Tibial artery (tissue), 4 donors: ENCODE measurements around the gene IKZF3.

Experiments
- DNase-seq, 2 donors: peaks; one replicate each; pipeline ENCODE4 v3.0.0-alpha.2; 2019
- H3K27ac ChIP-seq, 2 donors: fragments of 200-600 bp; sonication (generic) in 1 of 2; 1 replicate in 1 of 2; 2 replicates in 1 of 2; pipeline ENCODE4 v1.5.1; 2018 to 2019; ENCODE audit warnings: mild to moderate bottlenecking in 1 of 2
- H3K27me3 ChIP-seq, 2 donors: fragments of 200-600 bp; sonication (generic) in 1 of 2; one replicate each; pipeline versions ENCODE4 v1.5.1 to v1.6.0; 2016 to 2019
- H3K36me3 ChIP-seq, 3 donors: fragments of 200-600 bp; sonication (generic) in 2 of 3; one replicate each; pipeline ENCODE4 v1.5.1; 2016 to 2019; ENCODE audit warnings: mild to moderate bottlenecking in 2 of 3
- H3K4me1 ChIP-seq, 4 donors: fragments of 200-600 bp; sonication (generic) in 2 of 4; 1 replicate in 3 of 4; 2 replicates in 1 of 4; pipeline ENCODE4 v1.5.1; 2016 to 2019
- H3K4me3 ChIP-seq, 2 donors: fragments of 200-600 bp; sonication (generic) in 1 of 2; 1 replicate in 1 of 2; 2 replicates in 1 of 2; pipeline ENCODE4 v1.5.1; 2018 to 2019; ENCODE audit warnings: mild to moderate bottlenecking in 2 of 2
- H3K9me3 ChIP-seq, 3 donors: fragments of 200-600 bp; sonication (generic) in 1 of 3; one replicate each; pipeline ENCODE4 v1.5.1; 2016 to 2019
- intact Hi-C: fragments of 100-400 bp; cut with DNase I; formaldehyde crosslinking; loops from one replicate; pipeline ENCODE4 v1.15.0; 2023; ENCODE audit warnings: low total_unique reads
- TF ChIP-seq, protein P1 (sequence below), 2 experiments: fragments of 200-600 bp in 1 of 2; fragments of 450-650 bp in 1 of 2; IDR thresholded peaks; one replicate each; pipeline ENCODE4 v1.5.1; 2017 to 2019; ENCODE audit warnings: antibody characterized with exemption in 2 of 2, mild to moderate bottlenecking in 1 of 2, moderate library complexity in 1 of 2

The IKZF3 gene

DNA sequence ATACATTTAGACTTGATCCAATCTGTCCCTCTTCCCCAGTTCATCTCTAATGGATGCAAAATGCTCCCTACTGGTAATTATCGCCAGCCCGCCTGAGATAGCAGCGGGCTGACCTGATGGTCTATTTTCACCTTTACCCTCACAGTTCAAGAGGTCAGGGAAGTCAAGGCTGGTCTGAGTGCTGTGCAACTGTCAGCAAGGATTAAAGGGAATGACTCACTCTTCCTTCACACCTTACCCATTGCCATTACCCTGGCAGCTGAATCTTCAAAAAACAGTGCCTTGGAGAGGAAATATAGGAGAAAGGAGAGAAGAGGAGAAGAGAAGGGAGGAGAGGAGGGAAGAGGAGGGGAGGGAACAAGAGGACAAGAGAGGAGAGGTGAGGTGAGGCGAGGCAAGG, 90.1 kb downstream of the IKZF3 start:
- no peak overlapping the region for H3K4me3 ChIP-seq
- peaks cover 0 to 30% of the 10 kb centered on the region in 2 donors for H3K27me3 ChIP-seq
- no peaks in the 10 kb centered on the region for H3K4me1 ChIP-seq
- no peaks in the 10 kb centered on the region for H3K9me3 ChIP-seq
- intact Hi-C loops, result no loop called here
- no peaks in the 10 kb centered on the region for H3K36me3 ChIP-seq
- DNase-seq, result no peak
- TF ChIP-seq, protein P1, sequence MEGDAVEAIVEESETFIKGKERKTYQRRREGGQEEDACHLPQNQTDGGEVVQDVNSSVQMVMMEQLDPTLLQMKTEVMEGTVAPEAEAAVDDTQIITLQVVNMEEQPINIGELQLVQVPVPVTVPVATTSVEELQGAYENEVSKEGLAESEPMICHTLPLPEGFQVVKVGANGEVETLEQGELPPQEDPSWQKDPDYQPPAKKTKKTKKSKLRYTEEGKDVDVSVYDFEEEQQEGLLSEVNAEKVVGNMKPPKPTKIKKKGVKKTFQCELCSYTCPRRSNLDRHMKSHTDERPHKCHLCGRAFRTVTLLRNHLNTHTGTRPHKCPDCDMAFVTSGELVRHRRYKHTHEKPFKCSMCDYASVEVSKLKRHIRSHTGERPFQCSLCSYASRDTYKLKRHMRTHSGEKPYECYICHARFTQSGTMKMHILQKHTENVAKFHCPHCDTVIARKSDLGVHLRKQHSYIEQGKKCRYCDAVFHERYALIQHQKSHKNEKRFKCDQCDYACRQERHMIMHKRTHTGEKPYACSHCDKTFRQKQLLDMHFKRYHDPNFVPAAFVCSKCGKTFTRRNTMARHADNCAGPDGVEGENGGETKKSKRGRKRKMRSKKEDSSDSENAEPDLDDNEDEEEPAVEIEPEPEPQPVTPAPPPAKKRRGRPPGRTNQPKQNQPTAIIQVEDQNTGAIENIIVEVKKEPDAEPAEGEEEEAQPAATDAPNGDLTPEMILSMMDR (IDR thresholded peaks at IDR 0.05), result no peak
- H3K27ac ChIP-seq, result no peak overlapping the region

DNA sequence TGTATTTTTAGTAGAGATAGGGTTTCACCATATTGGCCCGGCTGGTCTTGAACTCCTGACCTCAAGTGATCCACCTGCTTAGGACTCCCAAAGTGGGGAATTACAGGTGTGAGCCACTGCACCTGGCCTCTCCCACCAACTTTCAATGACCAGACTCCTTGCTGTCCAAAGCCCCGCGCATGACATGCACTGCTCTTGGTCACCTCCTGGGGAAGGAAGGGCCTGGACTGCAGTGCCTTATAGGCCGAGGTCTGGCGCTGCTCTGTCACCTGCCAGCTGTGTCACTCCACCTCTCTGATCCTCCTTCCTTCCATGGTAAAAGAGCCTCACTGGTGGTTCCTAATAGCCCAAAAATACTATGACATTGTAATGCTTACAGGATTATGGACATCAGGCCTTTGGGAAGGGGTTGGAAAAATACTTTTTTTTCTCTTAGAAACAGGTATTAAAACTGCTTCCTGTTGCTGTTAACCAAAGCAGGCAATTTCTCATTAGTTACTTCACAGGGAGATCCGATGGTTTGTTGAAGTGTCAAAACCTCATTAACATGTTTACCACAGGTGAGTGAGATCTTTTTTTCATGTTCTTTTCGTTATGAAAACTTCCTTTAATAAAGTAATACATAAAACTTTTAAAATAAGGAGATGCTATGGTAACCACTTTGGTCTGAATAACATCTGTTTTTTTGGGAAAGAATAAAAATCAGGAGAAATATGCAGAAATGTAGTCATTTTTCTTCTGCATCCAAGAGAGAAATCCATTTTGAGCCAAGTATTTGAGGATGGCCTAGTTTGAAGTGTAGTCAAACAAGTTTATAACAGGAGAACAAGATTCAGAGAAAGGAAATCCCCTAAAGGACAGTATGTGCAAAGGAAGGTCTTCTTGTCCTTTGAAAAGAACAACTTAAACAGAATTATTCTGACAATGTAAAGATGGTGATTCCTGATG, 90.9 kb downstream of the IKZF3 start:
- H3K27me3 ChIP-seq, result peaks cover 0 to 22% of the 10 kb centered on the region in 2 donors
- intact Hi-C loops, result no loop called here
- TF ChIP-seq, protein P1 (IDR thresholded peaks at IDR 0.05), result no peak

DNA sequence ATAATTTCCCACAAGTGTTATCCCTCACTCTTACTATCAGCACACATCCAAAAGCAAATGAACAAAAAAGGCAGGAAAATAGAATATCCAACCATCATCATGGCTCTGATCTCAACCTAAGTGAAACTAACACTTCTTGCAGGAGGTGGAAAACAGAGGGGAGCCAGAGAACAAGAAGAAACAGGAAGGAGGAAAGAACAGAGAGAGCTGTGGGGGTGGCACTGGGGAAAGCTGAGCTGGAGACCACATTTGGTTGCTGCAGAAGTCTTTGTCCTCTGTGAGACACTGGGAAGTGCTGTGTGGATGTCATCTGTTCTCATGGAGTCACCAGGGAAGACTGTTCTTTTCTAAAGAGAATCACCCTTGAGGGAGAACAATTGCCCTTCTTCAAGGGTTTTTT, 91.7 kb downstream of the IKZF3 start:
- H3K4me3 ChIP-seq, result no peak overlapping the region
- intact Hi-C loops, result no loop called here
- no peak overlapping the region for H3K27ac ChIP-seq
- no peak for DNase-seq
- no peaks in the 10 kb centered on the region for H3K36me3 ChIP-seq
- TF ChIP-seq, protein P1 (IDR thresholded peaks at IDR 0.05), result no peak
- H3K9me3 ChIP-seq, result no peaks in the 10 kb centered on the region
- H3K27me3 ChIP-seq, result peaks cover 0 to 18% of the 10 kb centered on the region in 2 donors
- no peaks in the 10 kb centered on the region for H3K4me1 ChIP-seq

More for the DNA sequence above, 90.9 kb downstream of the IKZF3 start:
- no peak for DNase-seq
- no peak overlapping the region for H3K4me3 ChIP-seq
- H3K9me3 ChIP-seq, result no peaks in the 10 kb centered on the region
- H3K36me3 ChIP-seq, result no peaks in the 10 kb centered on the region
- no peak overlapping the region for H3K27ac ChIP-seq
- H3K4me1 ChIP-seq, result no peaks in the 10 kb centered on the region

DNA sequence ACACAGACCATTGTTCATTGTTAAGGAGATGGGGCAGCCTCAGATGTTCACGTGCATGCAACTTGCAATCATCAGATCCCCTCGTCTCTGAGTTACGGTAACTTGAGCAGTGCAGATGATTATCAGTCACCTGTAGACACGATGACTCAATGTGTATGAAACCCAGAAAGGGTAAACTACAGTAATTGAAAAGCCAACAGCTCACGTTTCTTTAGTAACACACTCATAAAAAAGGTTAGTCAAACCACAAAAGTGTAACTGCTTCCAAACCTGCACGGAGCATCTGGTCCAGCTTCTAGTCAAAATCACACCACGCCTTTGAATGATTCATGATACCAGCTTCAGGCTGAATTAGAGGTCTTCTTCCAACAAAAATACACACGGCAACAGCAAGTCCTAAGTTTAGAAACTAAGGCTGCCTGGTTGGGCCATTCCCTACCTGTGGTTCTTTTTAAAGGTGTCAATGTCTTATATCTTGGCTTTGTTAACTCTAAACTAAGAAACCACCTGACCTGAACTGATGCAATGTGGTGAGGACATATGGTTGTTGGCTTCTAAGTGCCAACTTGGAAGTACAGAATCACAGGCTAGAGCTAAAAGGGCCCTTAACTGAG, 94.0 kb downstream of the IKZF3 start:
- no peak overlapping the region for H3K4me3 ChIP-seq
- no peak for DNase-seq
- intact Hi-C loops, result no loop called here

DNA sequence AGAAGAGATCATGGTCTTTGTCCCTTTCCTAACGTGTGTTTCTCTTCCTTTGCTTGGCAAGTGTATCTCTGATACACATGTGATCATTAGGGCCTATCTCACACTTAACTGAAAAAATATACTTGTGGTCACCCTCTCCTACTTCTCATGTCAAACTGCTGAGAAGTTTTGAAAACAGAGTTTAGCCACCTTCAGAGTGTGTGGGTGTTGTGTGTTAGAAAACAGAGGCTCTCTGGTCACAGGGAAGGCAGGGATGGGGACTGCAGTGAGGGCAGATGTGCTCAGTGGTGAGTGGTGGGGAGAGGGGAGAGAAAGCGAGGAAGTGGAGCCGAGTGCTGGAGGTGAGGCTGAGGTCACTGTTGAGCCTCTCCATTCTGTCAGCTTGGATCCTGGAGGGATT, 97.0 kb downstream of the IKZF3 start:
- no peaks in the 10 kb centered on the region for H3K36me3 ChIP-seq
- no peak for DNase-seq
- no peak overlapping the region for H3K27ac ChIP-seq
- H3K9me3 ChIP-seq, result no peaks in the 10 kb centered on the region
- TF ChIP-seq, protein P1 (IDR thresholded peaks at IDR 0.05), result no peak
- intact Hi-C loops, result no loop called here
- H3K4me1 ChIP-seq, result no peaks in the 10 kb centered on the region
- peaks cover 0 to 25% of the 10 kb centered on the region in 2 donors for H3K27me3 ChIP-seq
- no peak overlapping the region for H3K4me3 ChIP-seq

More for the DNA sequence above, 94.0 kb downstream of the IKZF3 start:
- H3K4me1 ChIP-seq, result no peaks in the 10 kb centered on the region
- no peaks in the 10 kb centered on the region for H3K36me3 ChIP-seq
- no peak overlapping the region for H3K27ac ChIP-seq
- peaks cover 0 to 23% of the 10 kb centered on the region in 2 donors for H3K27me3 ChIP-seq
- no peaks in the 10 kb centered on the region for H3K9me3 ChIP-seq
- TF ChIP-seq, protein P1 (IDR thresholded peaks at IDR 0.05), result no peak
